CD4-positive, alpha-beta T cell treated with Interleukin-4 for 1 hour (primary cell): ENCODE measurements around the gene SYT7.

Source experiments
- DNase-seq, 2 donors: peaks; one replicate each; pipeline ENCODE4 v3.0.0-alpha.2; 2020 to 2022

The SYT7 gene

GRCh38 chr11:61534933-61535839 is 45.7 kb downstream of the SYT7 start:
- DNase-seq = no peak

- no peak for DNase-seq
Measured at GRCh38 chr11:61534025-61534932, 46.6 kb downstream of the SYT7 start.

- DNase-seq = no peak
Measured at GRCh38 chr11:61533401-61533800, 47.5 kb downstream of the SYT7 start.

GRCh38 chr11:61533039-61533375 is 47.9 kb downstream of the SYT7 start:
- no peak for DNase-seq

GRCh38 chr11:61532134-61533038 is 48.5 kb downstream of the SYT7 start:
- DNase-seq = peak; percentile 24 to 40

GRCh38 chr11:61531044-61531443 is 49.8 kb downstream of the SYT7 start:
- DNase-seq = no peak

- DNase-seq = no peak
Measured at GRCh38 chr11:61529537-61530225, 51.2 kb downstream of the SYT7 start.

- no peak for DNase-seq
Measured at GRCh38 chr11:61528114-61528513, 52.8 kb downstream of the SYT7 start.

GRCh38 chr11:61526956-61527731 is 53.7 kb downstream of the SYT7 start:
- DNase-seq = no peak

- no peak for DNase-seq
Measured at GRCh38 chr11:61526229-61526628, 54.6 kb downstream of the SYT7 start.

GRCh38 chr11:61524963-61525587 is 55.8 kb downstream of the SYT7 start:
- DNase-seq = no peak

GRCh38 chr11:61524446-61524845 is 56.4 kb downstream of the SYT7 start:
- DNase-seq = no peak

- no peak for DNase-seq
Measured at GRCh38 chr11:61522881-61523280, 58.0 kb downstream of the SYT7 start.

GRCh38 chr11:61518032-61518795 is 62.7 kb downstream of the SYT7 start:
- no peak for DNase-seq

GRCh38 chr11:61516675-61517572 is 64.0 kb downstream of the SYT7 start:
- DNase-seq = peak; percentile 45 to 50

GRCh38 chr11:61516191-61516590 is 64.7 kb downstream of the SYT7 start:
- DNase-seq = no peak

GRCh38 chr11:61515686-61516085 is 65.2 kb downstream of the SYT7 start:
- DNase-seq = no peak

- no peak for DNase-seq
Measured at GRCh38 chr11:61514050-61514917, 66.6 kb downstream of the SYT7 start.
